A549 (cell line): ENCODE results near the gene DPH5.

Experiments used
- CHD2 ChIP-seq: fragments of 150-350 bp; IDR thresholded peaks from 2 replicates; pipeline ENCODE4 v1.6.1; 2014; ENCODE audit warnings: low read length; ENCODE audit not compliant: partially characterized antibody
- CTCF ChIP-seq: fragments of >200 bp; sonication (Bioruptor Twin); formaldehyde crosslinking; IDR thresholded peaks from 3 replicates; pipeline ENCODE4 v1.5.1; 2016
- E2F6 ChIP-seq: IDR thresholded peaks from 2 replicates; pipeline ENCODE4 v1.6.1; 2012; ENCODE audit warnings: low read depth, borderline replicate concordance
- ELK1 ChIP-seq: fragments of 150-350 bp; IDR thresholded peaks from 2 replicates; pipeline ENCODE4 v1.6.1; 2014; ENCODE audit warnings: low read depth, mild to moderate bottlenecking, low read length
- ESRRA ChIP-seq: fragments of 150-350 bp; IDR thresholded peaks from 2 replicates; pipeline ENCODE4 v1.6.1; 2014; ENCODE audit warnings: mild to moderate bottlenecking, low read length, borderline replicate concordance
- HOXB13 ChIP-seq: fragments of 250-450 bp; sonication (Bioruptor Pico); IDR thresholded peaks from 2 replicates; pipeline ENCODE4 v1.5.0; 2020; ENCODE audit warnings: low read depth, mild to moderate bottlenecking, moderate library complexity
- HOXB5 ChIP-seq: fragments of 250-450 bp; sonication (Bioruptor Pico); IDR thresholded peaks from 2 replicates; pipeline ENCODE4 v1.5.0; 2020; ENCODE audit warnings: mild to moderate bottlenecking, moderate library complexity
- JUN ChIP-seq, 2 experiments: fragments of >200 bp; sonication (Bioruptor Twin); formaldehyde crosslinking; IDR thresholded peaks; 2 replicates in 1 of 2; 3 replicates in 1 of 2; pipeline ENCODE4 v1.6.1; 2016 to 2017
- MAZ ChIP-seq: fragments of 150-350 bp; IDR thresholded peaks from 2 replicates; pipeline ENCODE4 v1.6.1; 2014; ENCODE audit warnings: antibody characterized with exemption, low read depth, low read length, borderline replicate concordance
- PHF8 ChIP-seq: fragments of 200-600 bp; sonication (generic); IDR thresholded peaks from 2 replicates; pipeline ENCODE4 v1.6.1; 2016; ENCODE audit warnings: low read depth, mild to moderate bottlenecking, antibody characterized with exemption, moderate library complexity, borderline replicate concordance
- POLR2A ChIP-seq: IDR thresholded peaks from 2 replicates; pipeline ENCODE4 v1.6.1; 2012; ENCODE audit warnings: mild to moderate bottlenecking, low read length

GRCh38 chr1:101013776-101014175 lies 11.8 kb downstream of the DPH5 start:
- TF ChIP-seq ELK1 (no peak), CTCF (no peak), PHF8 (no peak), E2F6 (no peak), POLR2A (no peak), ESRRA (no peak), HOXB13 (CRISPR knock-in tag) (no peak), JUN (IDR thresholded peaks at IDR 0.05) (no peak), MAZ (no peak), CHD2 (no peak), HOXB5 (CRISPR knock-in tag) (no peak)
